MV-4-11 (cell line): ENCODE measurements around the gene RNU6-1.

Experiments used
- DNase-seq: peaks from one replicate; lab custom pipeline; 2025; lab: John Stamatoyannopoulos, UW

RNU6-1 gene

DNA sequence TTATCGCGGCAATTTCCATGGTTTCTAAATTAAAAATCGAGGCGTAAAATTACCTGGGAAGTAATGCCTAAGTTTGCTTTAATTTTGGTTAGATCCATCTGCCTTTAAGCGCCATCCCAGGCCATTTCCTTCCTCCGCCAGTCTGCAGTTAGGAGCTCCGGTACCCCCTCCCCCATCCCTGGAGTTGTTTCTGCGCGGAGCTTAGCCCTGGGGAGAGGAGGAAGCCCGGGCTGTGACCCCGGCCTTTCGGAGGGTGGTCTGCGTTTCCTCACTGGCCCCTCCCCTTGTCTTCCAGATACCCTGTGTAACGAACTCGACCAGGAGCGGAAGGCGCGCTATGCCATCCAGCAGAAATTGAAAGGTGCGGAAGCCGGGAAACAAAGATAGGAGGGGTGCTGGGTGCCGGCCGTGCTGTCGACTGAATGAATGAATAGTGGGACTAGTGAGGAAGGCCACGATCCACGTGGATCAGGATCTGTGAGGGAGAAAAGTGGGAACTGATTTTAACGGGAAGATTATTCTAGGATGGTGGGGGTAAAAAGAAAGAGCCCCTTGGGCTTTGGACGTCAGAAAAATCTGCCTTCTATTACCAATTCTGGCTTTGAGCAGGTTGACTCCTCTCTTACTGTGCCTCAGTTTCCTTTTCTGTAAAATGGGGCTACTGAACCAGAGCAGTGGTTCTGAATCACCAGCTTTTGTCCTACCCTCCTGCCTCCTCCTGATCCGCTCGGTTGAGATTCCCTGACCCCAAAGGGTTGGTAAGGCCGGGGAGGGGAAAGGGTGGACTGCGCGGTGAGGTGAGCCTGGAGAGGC lies 6.7 kb downstream of the RNU6-1 start:
- no peak for DNase-seq

GRCh38 chr15:67832031-67832551 lies 7.8 kb downstream of the RNU6-1 start:
- peak; percentile 29 for DNase-seq

GRCh38 chr15:67831363-67831762 lies 8.5 kb downstream of the RNU6-1 start:
- no peak for DNase-seq

DNA sequence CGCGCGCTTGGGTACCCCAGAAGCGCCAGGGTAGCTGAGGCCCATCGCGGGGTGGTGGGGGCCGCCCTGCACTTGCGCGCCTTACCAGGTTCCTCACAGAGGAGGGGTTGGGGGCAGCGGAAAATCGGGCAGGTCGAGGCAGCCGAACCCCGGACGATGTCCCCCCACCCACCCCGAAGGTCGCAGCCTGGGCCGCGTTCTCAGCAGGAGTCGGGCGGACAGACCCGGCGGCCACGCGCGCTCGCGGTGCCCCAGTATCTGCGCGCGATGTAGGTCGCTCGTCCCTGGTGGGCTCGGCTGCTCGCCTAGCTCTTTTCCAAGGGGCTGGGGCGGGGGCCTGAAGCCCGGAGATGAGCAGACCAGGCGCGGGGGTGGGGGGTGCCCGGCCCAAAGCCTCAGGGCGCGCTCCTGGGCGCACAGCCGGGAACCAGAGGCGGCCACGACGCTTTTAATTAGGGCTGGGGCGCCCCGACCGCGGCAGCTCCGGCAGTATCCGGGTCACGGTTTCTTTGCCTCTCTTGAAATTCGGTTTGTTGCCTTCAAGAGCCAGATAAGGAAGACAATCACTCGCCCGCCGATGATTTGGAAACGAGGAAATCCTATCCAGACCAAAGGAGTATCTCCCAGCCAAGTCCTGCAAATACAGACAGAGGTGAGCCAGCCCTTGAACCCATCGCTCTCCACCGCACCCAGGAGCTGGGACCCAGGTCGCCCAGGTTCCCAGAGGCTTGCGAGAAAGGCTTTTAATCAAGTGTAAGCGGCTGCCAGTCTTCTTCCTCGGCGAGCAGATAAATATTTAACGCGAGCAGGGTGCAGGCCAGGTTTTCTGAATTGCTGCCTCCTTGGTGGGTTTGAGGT lies 10.0 kb downstream of the RNU6-1 start:
- DNase-seq, result no peak

- DNase-seq, result no peak
Observed at GRCh38 chr15:67828969-67829646, 10.7 kb downstream of the RNU6-1 start.

DNA sequence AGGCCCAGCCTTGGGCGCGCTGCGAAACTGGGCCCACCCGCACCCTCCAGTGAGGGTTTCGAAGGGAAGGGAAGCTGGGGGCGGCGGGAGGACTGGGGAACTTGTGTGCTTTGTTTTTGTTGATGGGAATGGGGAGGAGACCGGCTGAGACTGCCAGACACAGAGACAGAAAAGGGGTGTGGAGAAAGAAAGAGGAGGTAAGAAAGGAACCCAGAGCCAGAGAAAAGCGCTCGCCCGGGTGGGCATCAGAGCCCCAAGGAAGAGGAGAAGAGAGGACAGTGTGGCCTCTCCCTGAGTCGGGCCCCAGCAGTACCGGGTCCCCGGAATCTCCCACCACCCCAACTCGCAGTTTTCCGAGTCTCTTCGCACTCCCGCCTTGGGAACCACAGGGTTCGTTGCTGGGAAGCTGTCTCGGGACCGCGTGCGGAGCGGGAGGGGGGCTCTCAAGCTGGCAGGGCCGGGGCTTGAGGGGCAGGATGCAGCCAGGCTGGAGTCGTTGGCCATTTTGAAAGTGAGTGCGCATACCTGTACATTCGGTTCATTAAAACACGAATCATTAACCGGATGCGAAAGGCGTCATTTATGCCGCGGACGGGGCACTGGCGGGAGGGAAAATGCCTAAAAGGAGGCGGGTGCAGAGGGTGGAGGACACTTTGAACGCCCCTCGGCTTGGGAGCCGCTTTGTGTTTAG lies 11.4 kb downstream of the RNU6-1 start:
- no peak for DNase-seq

GRCh38 chr15:67827562-67828277 lies 12.1 kb downstream of the RNU6-1 start:
- DNase-seq, result no peak

DNA sequence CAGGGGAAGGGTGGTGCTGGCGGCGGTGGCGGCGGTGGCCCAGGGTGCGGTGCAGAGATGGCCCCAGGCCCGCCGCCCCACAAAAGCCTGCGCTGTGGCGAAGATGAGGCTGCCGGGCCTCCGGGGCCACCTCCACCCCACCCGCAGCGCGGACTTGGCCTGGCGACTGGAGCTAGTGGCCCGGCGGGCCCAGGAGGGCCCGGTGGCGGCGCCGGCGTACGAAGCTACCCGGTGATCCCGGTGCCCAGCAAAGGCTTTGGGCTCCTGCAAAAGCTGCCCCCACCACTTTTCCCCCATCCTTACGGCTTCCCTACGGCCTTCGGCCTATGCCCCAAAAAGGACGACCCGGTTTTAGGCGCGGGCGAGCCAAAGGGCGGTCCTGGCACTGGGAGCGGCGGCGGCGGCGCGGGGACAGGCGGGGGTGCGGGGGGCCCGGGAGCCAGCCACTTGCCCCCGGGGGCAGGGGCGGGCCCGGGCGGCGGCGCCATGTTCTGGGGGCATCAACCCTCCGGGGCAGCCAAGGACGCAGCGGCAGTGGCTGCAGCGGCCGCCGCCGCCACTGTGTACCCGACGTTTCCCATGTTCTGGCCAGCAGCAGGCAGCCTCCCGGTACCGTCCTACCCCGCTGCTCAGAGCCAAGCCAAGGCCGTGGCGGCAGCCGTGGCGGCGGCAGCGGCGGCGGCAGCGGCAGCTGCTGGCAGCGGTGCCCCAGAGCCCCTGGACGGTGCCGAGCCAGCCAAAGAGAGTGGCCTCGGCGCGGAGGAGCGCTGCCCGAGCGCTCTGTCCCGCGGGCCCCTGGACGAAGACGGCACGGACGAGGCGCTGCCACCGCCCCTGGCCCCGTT lies 12.9 kb downstream of the RNU6-1 start:
- DNase-seq, result no peak

- DNase-seq, result no peak
Observed at GRCh38 chr15:67825881-67826716, 13.7 kb downstream of the RNU6-1 start.

DNA sequence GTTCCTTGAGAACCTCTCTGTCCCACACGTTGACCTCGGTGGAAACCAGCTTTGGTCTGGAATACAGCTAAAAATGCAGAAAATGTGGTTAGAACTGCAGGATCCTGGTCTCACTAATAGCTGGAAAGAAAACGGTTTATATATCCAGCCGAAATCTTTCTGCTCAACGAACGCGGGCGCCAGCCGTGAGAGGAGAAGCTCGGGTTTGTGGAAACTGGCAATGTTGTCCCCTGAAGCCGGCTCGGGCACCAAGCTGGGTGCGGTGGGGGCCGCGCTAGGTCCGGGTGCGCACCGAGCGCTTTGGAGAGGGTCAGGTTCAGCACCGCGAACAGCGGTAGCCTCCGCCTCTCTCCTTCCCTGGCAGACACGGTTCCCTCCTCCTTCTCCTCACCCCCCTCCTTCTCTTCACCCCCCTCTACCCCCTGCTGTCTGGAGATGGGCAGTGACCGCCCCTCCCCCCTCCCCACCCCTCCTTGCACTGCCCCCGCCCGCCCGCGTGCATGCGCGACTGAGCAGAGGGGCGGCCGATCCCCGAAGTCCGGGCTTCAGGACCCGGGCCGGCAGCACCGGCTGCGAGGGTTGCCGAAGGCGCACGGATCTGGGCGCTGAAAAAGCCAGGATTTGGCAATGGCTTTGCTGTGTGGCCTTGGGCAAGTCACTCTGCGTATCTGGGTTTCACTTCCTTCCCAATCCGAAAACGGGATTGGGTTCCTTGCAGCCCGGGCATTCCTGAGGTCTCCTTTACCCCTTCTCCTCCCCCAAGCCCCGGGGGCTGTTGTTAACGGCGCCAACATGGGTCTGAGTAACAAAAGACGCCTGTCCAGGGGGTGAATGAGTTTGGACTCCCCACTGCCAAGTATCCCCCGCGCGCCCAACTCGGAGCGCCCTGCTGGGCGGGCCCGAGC lies 14.6 kb downstream of the RNU6-1 start, which contains the start of gene SKOR1:
Gene SKOR1 (plus strand): TSS at position 534 of the 905 bp plus-strand sequence. CDS start 94 bp downstream, at position 628.
- DNase-seq, result peak; percentile 71

DNA sequence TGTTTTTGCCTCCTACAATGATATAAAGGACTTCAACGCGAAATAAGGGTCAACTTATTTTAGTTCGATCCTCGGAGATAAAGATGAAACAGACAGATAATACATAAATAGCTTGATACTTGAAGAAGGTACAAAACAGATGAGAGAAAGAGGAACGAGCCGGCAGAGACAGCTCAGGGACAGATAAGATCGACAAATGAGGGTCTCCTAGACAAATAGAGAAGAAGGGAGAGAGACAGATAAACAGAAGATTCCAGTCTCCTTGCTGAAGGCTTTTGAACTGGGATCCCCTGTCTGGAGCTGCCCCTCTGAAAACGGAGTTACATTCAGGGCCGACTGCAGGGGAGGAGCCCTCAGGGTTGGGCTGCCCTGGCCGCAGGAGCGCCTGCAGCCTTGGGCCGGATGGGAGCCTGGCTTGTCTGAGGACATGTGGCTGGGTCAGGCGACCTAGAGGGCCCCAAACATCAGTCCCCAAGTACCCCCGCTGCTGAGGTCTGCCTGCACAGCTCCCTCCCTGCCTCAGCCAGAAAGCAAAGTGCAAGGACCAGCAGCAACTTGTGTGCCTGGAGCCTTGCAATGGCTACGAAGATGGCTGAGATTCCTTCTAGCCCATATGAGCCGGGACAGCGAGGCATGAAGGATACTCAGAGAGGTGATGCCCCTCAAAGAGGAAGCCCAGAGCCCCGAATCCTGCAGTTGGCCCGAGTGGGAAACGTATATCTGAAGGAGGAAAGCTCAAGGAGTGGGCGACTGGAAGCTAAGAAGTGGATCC lies 15.5 kb downstream of the RNU6-1 start:
- DNase-seq, result no peak

DNA sequence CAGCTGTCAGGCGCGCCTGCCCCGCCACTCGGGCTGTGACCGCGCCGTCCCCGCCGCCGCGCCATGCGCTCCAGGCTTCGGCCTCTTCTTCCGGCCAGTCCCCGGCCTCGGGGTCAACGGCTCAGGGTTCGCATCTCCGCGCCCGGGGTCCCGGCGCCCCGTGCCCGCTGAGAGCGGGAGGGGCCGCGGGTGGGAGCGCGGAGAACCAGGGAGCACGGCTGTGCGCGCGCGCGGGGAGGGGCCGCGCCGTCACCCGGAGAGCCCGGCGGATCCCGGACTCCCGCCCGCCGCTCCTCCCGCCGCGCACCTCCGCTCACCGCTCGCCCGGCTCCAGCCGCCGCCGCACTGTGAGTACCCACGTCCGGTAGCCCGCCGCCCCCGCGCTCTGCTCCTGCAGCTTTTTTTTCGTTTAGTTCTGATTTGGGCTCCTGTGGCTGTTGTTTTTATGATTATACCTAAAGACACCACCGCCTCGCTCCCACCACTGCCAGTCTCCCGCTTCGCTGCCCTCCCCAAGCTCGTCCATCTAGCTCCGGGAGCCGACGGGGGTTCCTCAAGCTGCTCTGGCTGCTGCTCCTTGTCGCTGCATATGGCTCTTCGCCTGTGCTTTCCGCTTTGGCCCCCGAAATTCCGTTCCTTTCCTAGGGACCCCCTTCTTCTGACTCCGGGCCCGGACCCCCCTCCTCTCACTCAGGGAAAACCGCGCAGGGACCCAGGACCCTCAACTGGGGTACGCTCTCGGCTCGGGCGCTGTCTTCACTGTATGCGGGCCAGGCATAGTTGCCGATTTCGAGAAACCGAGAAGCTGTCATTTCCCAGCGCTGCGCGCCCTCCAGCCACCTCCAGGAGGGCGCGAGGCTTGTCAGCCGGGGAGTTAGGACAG lies 16.3 kb downstream of the RNU6-1 start:
- DNase-seq, result no peak

GRCh38 chr15:67822537-67823313 lies 17.1 kb downstream of the RNU6-1 start:
- no peak for DNase-seq

GRCh38 chr15:67821784-67822440 lies 17.9 kb downstream of the RNU6-1 start:
- DNase-seq, result no peak
